SJCRH30 (cell line): ENCODE results near the gene IGFLR1. TPM values are rescaled to one million over a fixed set of nuclear protein-coding genes. Genes with fewer than 3 reads are reported as not detected.
"Not testable (repeated sequence)": the region's sequence is repeated elsewhere in the genome, so short reads cannot be mapped to it uniquely, and the experiment has no call there.

Experiments used
- DNase-seq, 2 experiments: peaks; one replicate each; pipeline ENCODE4 v3.0.0-alpha.2; 2015 to 2020
- H3K27ac ChIP-seq: fragments of 250-450 bp; sonication (Bioruptor Pico); 2 replicates; pipeline ENCODE4 v1.5.1; 2020; ENCODE audit warnings: mild to moderate bottlenecking, moderate library complexity
- H3K27me3 ChIP-seq: fragments of 250-450 bp; sonication (Bioruptor Pico); 2 replicates; pipeline ENCODE4 v1.5.1; 2020; ENCODE audit warnings: mild to moderate bottlenecking, moderate library complexity
- H3K36me3 ChIP-seq: fragments of 250-450 bp; sonication (Bioruptor Pico); 2 replicates; pipeline ENCODE4 v1.5.1; 2020; ENCODE audit warnings: mild to moderate bottlenecking, moderate library complexity
- H3K4me1 ChIP-seq: fragments of 250-450 bp; sonication (Bioruptor Pico); 2 replicates; pipeline ENCODE4 v1.5.1; 2020; ENCODE audit warnings: mild to moderate bottlenecking, moderate library complexity
- H3K4me3 ChIP-seq: fragments of 250-450 bp; sonication (Bioruptor Pico); 2 replicates; pipeline ENCODE4 v1.5.1; 2020; ENCODE audit warnings: mild to moderate bottlenecking, moderate library complexity
- H3K9me3 ChIP-seq: fragments of 250-450 bp; sonication (Bioruptor Pico); replicated peaks from 2 replicates; pipeline ENCODE4 v1.5.1; 2020; ENCODE audit warnings: mild to moderate bottlenecking, moderate library complexity
- total RNA-seq: library from RNA; depleted of rRNA; stranded (reverse); fragments of >200 nt; shearing (Covaris generic); gene quantifications from 2 replicates; pipeline ENCODE4 v1.2.3, GENCODE V29; 2014; rRNA removed

IGFLR1 gene
- total RNA-seq, 1 experiment from 2014 or later, result 4.3 TPM

GRCh38 chr19:35691106-35691505 lies 51.1 kb downstream of the IGFLR1 start:
- H3K4me3 ChIP-seq, H3K27me3 ChIP-seq, H3K4me1 ChIP-seq, H3K27ac ChIP-seq, H3K36me3 ChIP-seq, H3K9me3 ChIP-seq, DNase-seq: not testable (repeated sequence)

GRCh38 chr19:35689836-35690235 lies 52.4 kb downstream of the IGFLR1 start:
- no peaks in the 10 kb centered on the region for H3K4me1 ChIP-seq
- 0 out of 2 replicates have a peak, but pooled peaks cover 4% of the 10 kb centered on the region for H3K27me3 ChIP-seq
- no peak for DNase-seq
- no peak overlapping the region for H3K27ac ChIP-seq
- no peak overlapping the region for H3K4me3 ChIP-seq
- no peaks in the 10 kb centered on the region for H3K9me3 ChIP-seq
- no peaks in the 10 kb centered on the region for H3K36me3 ChIP-seq

Other genes starting within 250 kb of the IGFLR1 start
- gene DMKN, start 228.8 kb downstream of the IGFLR1 start, total RNA-seq, result not detected in 2 replicates
- gene SBSN, start 214.1 kb downstream of the IGFLR1 start, total RNA-seq, result not detected in 2 replicates
- gene GAPDHS, start 209.0 kb downstream of the IGFLR1 start, total RNA-seq, result not detected in 2 replicates
- 110 TPM in 2 replicates for gene TMEM147, start 196.8 kb downstream of the IGFLR1 start, total RNA-seq
- 0.14 TPM in 1 of 2 replicates, not detected in the other for gene ATP4A, start 178.8 kb downstream of the IGFLR1 start, total RNA-seq
- not detected in 2 replicates for gene PMIS2, start 156.3 kb downstream of the IGFLR1 start, total RNA-seq
- 17.2 and 22.7 TPM in 2 replicates for gene HAUS5, start 129.7 kb downstream of the IGFLR1 start, total RNA-seq
- gene RBM42, start 113.4 kb downstream of the IGFLR1 start, total RNA-seq, result 69.9 and 71.3 TPM in 2 replicates
- 2.4 and 4.1 TPM in 2 replicates for gene ETV2, start 100.7 kb downstream of the IGFLR1 start, total RNA-seq
- gene COX6B1, start 94.1 kb downstream of the IGFLR1 start, total RNA-seq, result 436 and 590 TPM in 2 replicates
- gene UPK1A, start 75.9 kb downstream of the IGFLR1 start, total RNA-seq, result not detected in 2 replicates
- not detected in 2 replicates for gene ZBTB32, start 37.9 kb downstream of the IGFLR1 start, total RNA-seq
- 13.1 and 15.1 TPM in 2 replicates for gene KMT2B, start 24.4 kb downstream of the IGFLR1 start, total RNA-seq
- 9.7 and 11.4 TPM in 2 replicates for gene U2AF1L4, start 3.0 kb upstream of the IGFLR1 start, total RNA-seq
- gene PSENEN, start 3.2 kb upstream of the IGFLR1 start, total RNA-seq, result 37.7 and 47.2 TPM in 2 replicates
- 4.9 and 6.1 TPM in 2 replicates for gene LIN37, start 6.1 kb upstream of the IGFLR1 start, total RNA-seq
- not detected in 2 replicates for gene HSPB6, start 14.6 kb upstream of the IGFLR1 start, total RNA-seq
- 10.0 and 11.1 TPM in 2 replicates for gene PROSER3, start 15.7 kb upstream of the IGFLR1 start, total RNA-seq
- 8.9 and 10.5 TPM in 2 replicates for gene ARHGAP33, start 33.1 kb upstream of the IGFLR1 start, total RNA-seq
- gene PRODH2, start 70.4 kb upstream of the IGFLR1 start, total RNA-seq, result not detected in 2 replicates
- not detected in 2 replicates for gene NPHS1, start 110.1 kb upstream of the IGFLR1 start, total RNA-seq
- gene KIRREL2, start 114.5 kb upstream of the IGFLR1 start, total RNA-seq, result not detected in 2 replicates
- gene APLP1, start 126.1 kb upstream of the IGFLR1 start, total RNA-seq, result 32.1 and 32.7 TPM in 2 replicates
- gene NFKBID, start 158.1 kb upstream of the IGFLR1 start, total RNA-seq, result 6.2 and 7.3 TPM in 2 replicates
- not detected in 2 replicates for gene HCST, start 160.1 kb upstream of the IGFLR1 start, total RNA-seq
- gene TYROBP, start 165.8 kb upstream of the IGFLR1 start, total RNA-seq, result not detected in 2 replicates
- gene LRFN3, start 193.9 kb upstream of the IGFLR1 start, total RNA-seq, result 5.1 and 10.2 TPM in 2 replicates